Neural progenitor cell (in vitro differentiated cells): ENCODE measurements around the gene MPP4. TPM values are rescaled to one million over a fixed set of nuclear protein-coding genes. Genes with fewer than 3 reads are reported as not detected.

Experiments used
- DNase-seq: peaks from one replicate; pipeline ENCODE4 v3.0.0-alpha.2; 2016; ENCODE audit warnings: low spot score
- H2AFZ ChIP-seq: fragments of 200-600 bp; sonication (generic); replicated peaks from 2 replicates; pipeline ENCODE4 v1.6.1; 2016; ENCODE audit warnings: antibody characterized with exemption
- H3F3A ChIP-seq: fragments of 200-600 bp; sonication (generic); 2 replicates; pipeline ENCODE4 v1.6.1; 2016; ENCODE audit warnings: antibody characterized with exemption, low read depth
- H3K27ac ChIP-seq: fragments of 200-600 bp; sonication (generic); 2 replicates; pipeline ENCODE4 v1.5.1; 2016; ENCODE audit warnings: mild to moderate bottlenecking
- H3K27me3 ChIP-seq: fragments of 200-600 bp; sonication (generic); 2 replicates; pipeline ENCODE4 v1.6.1; 2016; ENCODE audit warnings: mild to moderate bottlenecking, moderate library complexity
- H3K36me3 ChIP-seq: fragments of 200-600 bp; sonication (generic); 2 replicates; pipeline ENCODE4 v1.5.1; 2016
- H3K4me1 ChIP-seq: fragments of 200-600 bp; sonication (generic); 2 replicates; pipeline ENCODE4 v1.6.1; 2016; ENCODE audit warnings: mixed run types
- H3K4me2 ChIP-seq: fragments of 200-600 bp; sonication (generic); 2 replicates; pipeline ENCODE4 v1.6.1; 2016
- H3K4me3 ChIP-seq: fragments of 200-600 bp; sonication (generic); 2 replicates; pipeline ENCODE4 v1.5.1; 2016
- H3K79me2 ChIP-seq: fragments of 200-600 bp; sonication (generic); 2 replicates; pipeline ENCODE4 v1.6.1; 2016; ENCODE audit warnings: low read depth
- H3K9ac ChIP-seq: fragments of 200-600 bp; sonication (generic); 2 replicates; pipeline ENCODE4 v1.6.1; 2016
- H3K9me3 ChIP-seq: fragments of 200-600 bp; sonication (generic); 2 replicates; pipeline ENCODE4 v1.5.1; 2016; ENCODE audit warnings: low read depth
- H4K20me1 ChIP-seq: fragments of 200-600 bp; sonication (generic); 2 replicates; pipeline ENCODE4 v1.6.1; 2016; ENCODE audit warnings: low read depth
- H3K27ac Mint-ChIP-seq: 3 replicates; pipeline ENCODE4 v1.8.0; 2021; ENCODE audit warnings: mixed read lengths
- H3K27me3 Mint-ChIP-seq: 2 replicates; pipeline ENCODE4 v1.8.0; 2022; ENCODE audit warnings: low read depth, mild to moderate bottlenecking, inconsistent platforms, moderate library complexity, mixed read lengths; ENCODE audit not compliant: insufficient read depth
- H3K36me3 Mint-ChIP-seq: 3 replicates; pipeline ENCODE4 v1.8.0; 2021; ENCODE audit warnings: mixed read lengths
- H3K4me1 Mint-ChIP-seq: 3 replicates; pipeline ENCODE4 v1.8.0; 2021; ENCODE audit warnings: mixed read lengths
- H3K4me3 Mint-ChIP-seq: 3 replicates; pipeline ENCODE4 v1.8.0; 2021; ENCODE audit warnings: mild to moderate bottlenecking, moderate library complexity, mixed read lengths
- H3K9me3 Mint-ChIP-seq: 3 replicates; pipeline ENCODE4 v1.8.0; 2020; ENCODE audit warnings: mixed read lengths
- EZH2 ChIP-seq: fragments of 200-600 bp; sonication (generic); IDR thresholded peaks from 2 replicates; pipeline ENCODE4 v1.6.1; 2017; ENCODE audit warnings: antibody characterized with exemption, mild to moderate bottlenecking, moderate library complexity
- EZH2phosphoT487 ChIP-seq: fragments of 200-600 bp; sonication (generic); IDR thresholded peaks from 2 replicates; pipeline ENCODE4 v1.6.1; 2017; ENCODE audit warnings: antibody characterized with exemption
- total RNA-seq: library from RNA; depleted of rRNA; stranded (reverse); fragments of >200 nt; gene quantifications from 2 replicates; pipeline ENCODE4 v1.2.3, GENCODE V29; 2015; ENCODE audit warnings: low replicate concordance
- TF ChIP-seq, protein P1 (sequence below): fragments of 200-600 bp; sonication (generic); IDR thresholded peaks from 2 replicates; pipeline ENCODE4 v1.5.1; 2017; ENCODE audit warnings: antibody characterized with exemption, mild to moderate bottlenecking

Gene MPP4
- total RNA-seq, 1 donor from 2014 or later: not detected

DNA sequence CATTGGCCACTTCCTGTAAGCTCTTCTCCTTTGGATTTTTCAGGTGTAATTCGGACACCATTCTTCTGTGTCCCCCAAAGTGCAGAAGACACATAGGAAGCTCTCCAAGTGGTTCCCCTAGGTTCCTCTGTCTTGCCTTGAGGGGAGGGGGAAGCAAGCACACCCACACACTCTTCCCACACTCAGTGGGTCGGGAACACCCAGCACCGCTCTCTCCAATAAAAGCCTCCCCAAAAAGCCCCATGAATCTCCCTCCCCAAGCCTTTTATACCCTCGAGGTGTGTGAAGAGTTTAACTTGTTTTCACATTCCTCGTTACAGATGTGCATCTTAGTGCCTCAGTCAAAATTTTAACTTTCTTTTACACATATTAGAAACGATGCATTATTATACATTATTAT lies 45.2 kb downstream of the MPP4 start:
- Mint-ChIP-seq H3K4me3 (no peak overlapping the region), H3K27ac (no peak overlapping the region), H3K27me3 (peaks cover 2% of the 10 kb centered on the region), H3K9me3 (no peaks in the 10 kb centered on the region), H3K36me3 (no peaks in the 10 kb centered on the region), H3K4me1 (no peaks in the 10 kb centered on the region)
- H3K4me3 ChIP-seq: no peak overlapping the region
- H2AFZ ChIP-seq: no peak overlapping the region
- no peak overlapping the region for H3K4me2 ChIP-seq
- no peaks in the 10 kb centered on the region for H3K36me3 ChIP-seq
- no peaks in the 10 kb centered on the region for H3F3A ChIP-seq
- no peaks in the 10 kb centered on the region for H3K79me2 ChIP-seq
- TF ChIP-seq EZH2phosphoT487 (no peak), EZH2 (no peak)
- TF ChIP-seq, protein P1, sequence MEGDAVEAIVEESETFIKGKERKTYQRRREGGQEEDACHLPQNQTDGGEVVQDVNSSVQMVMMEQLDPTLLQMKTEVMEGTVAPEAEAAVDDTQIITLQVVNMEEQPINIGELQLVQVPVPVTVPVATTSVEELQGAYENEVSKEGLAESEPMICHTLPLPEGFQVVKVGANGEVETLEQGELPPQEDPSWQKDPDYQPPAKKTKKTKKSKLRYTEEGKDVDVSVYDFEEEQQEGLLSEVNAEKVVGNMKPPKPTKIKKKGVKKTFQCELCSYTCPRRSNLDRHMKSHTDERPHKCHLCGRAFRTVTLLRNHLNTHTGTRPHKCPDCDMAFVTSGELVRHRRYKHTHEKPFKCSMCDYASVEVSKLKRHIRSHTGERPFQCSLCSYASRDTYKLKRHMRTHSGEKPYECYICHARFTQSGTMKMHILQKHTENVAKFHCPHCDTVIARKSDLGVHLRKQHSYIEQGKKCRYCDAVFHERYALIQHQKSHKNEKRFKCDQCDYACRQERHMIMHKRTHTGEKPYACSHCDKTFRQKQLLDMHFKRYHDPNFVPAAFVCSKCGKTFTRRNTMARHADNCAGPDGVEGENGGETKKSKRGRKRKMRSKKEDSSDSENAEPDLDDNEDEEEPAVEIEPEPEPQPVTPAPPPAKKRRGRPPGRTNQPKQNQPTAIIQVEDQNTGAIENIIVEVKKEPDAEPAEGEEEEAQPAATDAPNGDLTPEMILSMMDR: no peak
- no peaks in the 10 kb centered on the region for H3K9me3 ChIP-seq
- no peaks in the 10 kb centered on the region for H3K4me1 ChIP-seq
- H3K27ac ChIP-seq: no peak overlapping the region
- no peak for DNase-seq
- no peak overlapping the region for H3K9ac ChIP-seq
- no peaks in the 10 kb centered on the region for H3K27me3 ChIP-seq
- no peaks in the 10 kb centered on the region for H4K20me1 ChIP-seq

- TF ChIP-seq EZH2phosphoT487 (no peak), EZH2 (no peak)
- TF ChIP-seq, protein P1: no peak
- no peak overlapping the region for H3K4me2 ChIP-seq
- Mint-ChIP-seq H3K36me3 (no peaks in the 10 kb centered on the region), H3K4me1 (peaks cover 2% of the 10 kb centered on the region), H3K9me3 (no peaks in the 10 kb centered on the region), H3K4me3 (no peak overlapping the region), H3K27ac (no peak overlapping the region), H3K27me3 (peaks cover 2% of the 10 kb centered on the region)
- H3K4me3 ChIP-seq: no peak overlapping the region
- H3K27me3 ChIP-seq: no peaks in the 10 kb centered on the region
- H3K9me3 ChIP-seq: no peaks in the 10 kb centered on the region
- no peak for DNase-seq
- no peaks in the 10 kb centered on the region for H3K79me2 ChIP-seq
- H3K36me3 ChIP-seq: no peaks in the 10 kb centered on the region
- no peak overlapping the region for H2AFZ ChIP-seq
- peaks cover 6% of the 10 kb centered on the region for H3F3A ChIP-seq
- peaks cover 2% of the 10 kb centered on the region for H3K4me1 ChIP-seq
- H3K9ac ChIP-seq: no peak overlapping the region
- no peaks in the 10 kb centered on the region for H4K20me1 ChIP-seq
- no peak overlapping the region for H3K27ac ChIP-seq
These were observed 49.0 kb downstream of the MPP4 start for GRCh38 chr2:201649442-201649841.

DNA sequence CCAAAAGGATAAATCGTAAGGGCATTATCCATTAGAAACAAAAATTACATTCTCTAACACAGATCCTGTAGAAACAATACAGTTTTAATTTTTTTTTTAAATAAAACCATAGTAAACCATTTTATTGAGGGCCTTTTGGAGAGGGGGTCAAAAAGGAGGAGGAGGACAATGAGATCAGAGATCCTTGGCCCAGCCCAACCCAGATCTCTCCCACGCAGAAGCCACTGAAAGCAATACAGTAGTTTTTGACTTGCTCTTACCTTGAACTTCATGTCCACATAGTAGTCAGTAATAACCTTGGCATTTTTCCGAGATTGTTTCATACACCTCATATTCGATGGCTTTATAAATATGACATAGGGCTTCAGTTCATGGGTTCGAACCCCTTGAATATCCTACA lies 51.0 kb downstream of the MPP4 start:
- Histone ChIP-seq H3F3A (peaks cover 20% of the 10 kb centered on the region), H3K36me3 (no peaks in the 10 kb centered on the region), H3K4me1 (peaks cover 12% of the 10 kb centered on the region), H3K4me2 (no peak overlapping the region), H3K27ac (no peak overlapping the region), H3K9me3 (no peaks in the 10 kb centered on the region), H3K4me3 (no peak overlapping the region), H3K27me3 (no peaks in the 10 kb centered on the region), H3K79me2 (no peaks in the 10 kb centered on the region), H3K9ac (no peak overlapping the region), H2AFZ (no peak overlapping the region), H4K20me1 (no peaks in the 10 kb centered on the region)
- no peak overlapping the region for H3K27ac Mint-ChIP-seq
- H3K36me3 Mint-ChIP-seq: no peaks in the 10 kb centered on the region
- no peak for DNase-seq
- H3K9me3 Mint-ChIP-seq: no peaks in the 10 kb centered on the region
- H3K27me3 Mint-ChIP-seq: peaks cover 4% of the 10 kb centered on the region
- peaks cover 12% of the 10 kb centered on the region for H3K4me1 Mint-ChIP-seq
- TF ChIP-seq EZH2phosphoT487 (no peak), EZH2 (no peak)
- TF ChIP-seq, protein P1: no peak
- H3K4me3 Mint-ChIP-seq: no peak overlapping the region
